HepG2 (cell line): ENCODE results near the gene DAD1. TPM values are rescaled to one million over a fixed set of nuclear protein-coding genes. Genes with fewer than 3 reads are reported as not detected.

Source experiments
- BRF2 ChIP-seq: sonication (generic); formaldehyde crosslinking; IDR thresholded peaks from 2 replicates; pipeline ENCODE4 v1.8.1; 2022; ENCODE audit warnings: mild to moderate bottlenecking, missing genetic modification reagents
- CERS6 ChIP-seq: sonication (generic); formaldehyde crosslinking; IDR thresholded peaks from 2 replicates; pipeline ENCODE4 v1.5.0; 2020; ENCODE audit warnings: missing genetic modification reagents
- IRF2 ChIP-seq: IDR thresholded peaks from 2 replicates; pipeline ENCODE4 v1.6.1; 2018; ENCODE audit warnings: missing genetic modification reagents, missing compliant biosample characterization
- KAT7 ChIP-seq: IDR thresholded peaks from 2 replicates; pipeline ENCODE4 v1.6.1; 2018; ENCODE audit warnings: borderline replicate concordance, missing compliant biosample characterization
- MAZ ChIP-seq, 2 experiments: sonication (generic) in 1 of 2; formaldehyde crosslinking in 1 of 2; IDR thresholded peaks; 2 replicates each; pipeline versions ENCODE4 v1.5.0 to v1.6.1; 2012 to 2020; ENCODE audit warnings: low read depth in 2 of 2, mild to moderate bottlenecking in 2 of 2, borderline replicate concordance in 1 of 2, improper control_type of control experiment in 1 of 2, low read length in 1 of 2, missing genetic modification reagents in 1 of 2, moderate library complexity in 1 of 2
- NCOR1 ChIP-seq: fragments of 200-600 bp; sonication (generic); IDR thresholded peaks from 2 replicates; pipeline ENCODE4 v1.7.0; 2017; ENCODE audit warnings: antibody characterized with exemption, low read length, borderline replicate concordance
- NR2F2 ChIP-seq: IDR thresholded peaks from 2 replicates; pipeline ENCODE4 v1.6.1; 2012; ENCODE audit warnings: low read depth, inconsistent platforms, borderline replicate concordance
- SKIL ChIP-seq: sonication (generic); formaldehyde crosslinking; IDR thresholded peaks from 2 replicates; pipeline ENCODE4 v1.8.0; 2022; ENCODE audit warnings: missing genetic modification reagents, mild to moderate bottlenecking, moderate library complexity, borderline replicate concordance
- THYN1 ChIP-seq: sonication (generic); formaldehyde crosslinking; IDR thresholded peaks from 2 replicates; pipeline ENCODE4 v1.8.1; 2023; ENCODE audit warnings: low read depth, mild to moderate bottlenecking, moderate library complexity, missing genetic modification reagents, borderline replicate concordance
- TP53 ChIP-seq: sonication (generic); formaldehyde crosslinking; conservative IDR thresholded peaks from 2 replicates; pipeline ENCODE4 v1.4.0; 2020; ENCODE audit warnings: missing genetic modification reagents
- ZC3H4 ChIP-seq: sonication (generic); formaldehyde crosslinking; IDR thresholded peaks from 2 replicates; pipeline ENCODE4 v1.4.0; 2020; ENCODE audit warnings: missing genetic modification reagents, borderline replicate concordance
- ZFAT ChIP-seq: sonication (generic); formaldehyde crosslinking; conservative IDR thresholded peaks from 2 replicates; pipeline ENCODE4 v1.8.1; 2023; ENCODE audit warnings: missing genetic modification reagents, inconsistent platforms
- ZNF234 ChIP-seq: sonication (generic); formaldehyde crosslinking; conservative IDR thresholded peaks from 2 replicates; pipeline ENCODE4 v1.5.1; 2020; ENCODE audit warnings: mild to moderate bottlenecking, missing genetic modification reagents
- polyA plus RNA-seq, 8 experiments: library from polyadenylated mRNA; depleted of rRNA in 3 of 8; stranded (reverse) in 7 of 8; unstranded in 1 of 8; fragments of >200 nt; fragmentation: Illumina TruSeq in 4 of 8; extraction: Trizol in 4 of 8; gene quantifications; 2 replicates each; pipeline versions ENCODE4 v1.2.1 to v1.2.3, GENCODE V29; 2011 to 2016; ENCODE audit warnings: low read depth in 4 of 8, missing spikeins in 1 of 8, mixed read lengths in 1 of 8; ENCODE audit not compliant: insufficient read depth in 1 of 8
- total RNA-seq, 5 experiments: library from RNA; depleted of rRNA; stranded (reverse); fragments of >200 nt; fragmentation: Illumina TruSeq; extraction: Trizol; gene quantifications; 2 replicates each; pipeline ENCODE4 v1.2.3, GENCODE V29; 2016; ENCODE audit warnings: low read depth in 1 of 5
- TF ChIP-seq, protein P1 (sequence below), 2 experiments: fragments of 450-650 bp in 1 of 2; sonication (generic) in 1 of 2; formaldehyde crosslinking in 1 of 2; IDR thresholded peaks; 2 replicates each; pipeline versions ENCODE4 v1.6.1 to v1.8.0; 2016 to 2022; ENCODE audit warnings: antibody characterized with exemption in 1 of 2, mild to moderate bottlenecking in 1 of 2, missing genetic modification reagents in 1 of 2

The DAD1 gene
- total and polyA plus RNA-seq, 2 of the 13 experiments (the other 11 are each of a cell fraction or from before 2014, with no cell fraction given) = 558 to 626 TPM

- no peak for TF ChIP-seq SKIL (CRISPR knock-in tag)
- TF ChIP-seq IRF2 (CRISPR knock-in tag) = no peak
- no peak for TF ChIP-seq NR2F2
- TF ChIP-seq ZFAT (CRISPR knock-in tag) = no peak
- 0 out of 2 replicates have a peak, but pooled peaks have one; percentile 60 for TF ChIP-seq KAT7
- no peak for TF ChIP-seq NCOR1
- no peak for TF ChIP-seq ZNF234 (CRISPR knock-in tag)
- no peak for TF ChIP-seq THYN1
- peak; percentile 42; the same call in 1 of the 2 replicates for TF ChIP-seq BRF2 (CRISPR knock-in tag)
- TF ChIP-seq CERS6 (CRISPR knock-in tag) = no peak
- TF ChIP-seq MAZ (IDR thresholded peaks at IDR 0.05; ENCODE audit: borderline replicate concordance, low read depth, low read length) = no peak
- no peak for TF ChIP-seq MAZ (CRISPR knock-in tag; IDR thresholded peaks at IDR 0.05; ENCODE audit: low read depth)
- TF ChIP-seq, protein P1, sequence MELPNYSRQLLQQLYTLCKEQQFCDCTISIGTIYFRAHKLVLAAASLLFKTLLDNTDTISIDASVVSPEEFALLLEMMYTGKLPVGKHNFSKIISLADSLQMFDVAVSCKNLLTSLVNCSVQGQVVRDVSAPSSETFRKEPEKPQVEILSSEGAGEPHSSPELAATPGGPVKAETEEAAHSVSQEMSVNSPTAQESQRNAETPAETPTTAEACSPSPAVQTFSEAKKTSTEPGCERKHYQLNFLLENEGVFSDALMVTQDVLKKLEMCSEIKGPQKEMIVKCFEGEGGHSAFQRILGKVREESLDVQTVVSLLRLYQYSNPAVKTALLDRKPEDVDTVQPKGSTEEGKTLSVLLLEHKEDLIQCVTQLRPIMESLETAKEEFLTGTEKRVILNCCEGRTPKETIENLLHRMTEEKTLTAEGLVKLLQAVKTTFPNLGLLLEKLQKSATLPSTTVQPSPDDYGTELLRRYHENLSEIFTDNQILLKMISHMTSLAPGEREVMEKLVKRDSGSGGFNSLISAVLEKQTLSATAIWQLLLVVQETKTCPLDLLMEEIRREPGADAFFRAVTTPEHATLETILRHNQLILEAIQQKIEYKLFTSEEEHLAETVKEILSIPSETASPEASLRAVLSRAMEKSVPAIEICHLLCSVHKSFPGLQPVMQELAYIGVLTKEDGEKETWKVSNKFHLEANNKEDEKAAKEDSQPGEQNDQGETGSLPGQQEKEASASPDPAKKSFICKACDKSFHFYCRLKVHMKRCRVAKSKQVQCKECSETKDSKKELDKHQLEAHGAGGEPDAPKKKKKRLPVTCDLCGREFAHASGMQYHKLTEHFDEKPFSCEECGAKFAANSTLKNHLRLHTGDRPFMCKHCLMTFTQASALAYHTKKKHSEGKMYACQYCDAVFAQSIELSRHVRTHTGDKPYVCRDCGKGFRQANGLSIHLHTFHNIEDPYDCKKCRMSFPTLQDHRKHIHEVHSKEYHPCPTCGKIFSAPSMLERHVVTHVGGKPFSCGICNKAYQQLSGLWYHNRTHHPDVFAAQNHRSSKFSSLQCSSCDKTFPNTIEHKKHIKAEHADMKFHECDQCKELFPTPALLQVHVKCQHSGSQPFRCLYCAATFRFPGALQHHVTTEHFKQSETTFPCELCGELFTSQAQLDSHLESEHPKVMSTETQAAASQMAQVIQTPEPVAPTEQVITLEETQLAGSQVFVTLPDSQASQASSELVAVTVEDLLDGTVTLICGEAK (IDR thresholded peaks at IDR 0.05) = no peak
- TF ChIP-seq, protein P1 (CRISPR knock-in tag; IDR thresholded peaks at IDR 0.05) = peak; percentile 53; the same call in 1 of the 2 replicates
- no peak for TF ChIP-seq TP53 (CRISPR knock-in tag)
- TF ChIP-seq ZC3H4 (CRISPR knock-in tag) = no peak
Observed at GRCh38 chr14:22558221-22558913, 30.7 kb downstream of the DAD1 start (continued).
